ENCODE measurements around the gene EEF1A2.

DNA sequence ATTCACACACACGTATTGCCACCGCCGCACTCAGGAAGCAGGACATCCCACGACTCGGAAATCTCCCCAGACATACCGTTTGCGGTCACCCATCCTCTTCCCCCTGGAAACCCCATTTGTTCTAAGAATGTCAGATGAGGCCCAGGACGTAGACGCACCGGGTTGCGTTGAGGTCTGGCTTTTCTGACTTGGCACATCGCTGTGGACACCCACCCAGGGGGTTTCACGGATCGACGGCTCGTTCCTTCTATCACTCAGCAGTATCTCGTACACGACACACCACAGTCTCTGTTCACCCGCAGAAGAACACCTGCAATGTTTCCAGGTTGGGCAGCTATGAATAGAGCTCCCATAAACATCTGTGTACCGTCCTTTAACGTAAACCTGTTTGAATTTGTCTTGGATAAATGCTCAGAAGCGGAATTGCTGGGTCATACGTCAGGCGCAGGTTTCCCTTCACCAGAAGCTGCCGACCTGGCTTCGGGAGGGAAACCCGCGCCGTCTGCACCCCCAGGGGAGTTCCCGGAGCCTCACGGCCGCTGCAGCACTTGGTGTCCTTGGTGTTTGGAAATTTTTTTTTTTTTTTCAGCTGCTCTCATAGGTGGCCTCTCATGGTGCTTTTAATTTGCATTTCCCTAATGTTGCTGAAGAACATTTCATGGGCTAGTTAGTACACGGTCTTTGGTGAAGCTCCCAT, 9.3 kb upstream of the EEF1A2 start:
- TF ChIP-seq, protein P1, sequence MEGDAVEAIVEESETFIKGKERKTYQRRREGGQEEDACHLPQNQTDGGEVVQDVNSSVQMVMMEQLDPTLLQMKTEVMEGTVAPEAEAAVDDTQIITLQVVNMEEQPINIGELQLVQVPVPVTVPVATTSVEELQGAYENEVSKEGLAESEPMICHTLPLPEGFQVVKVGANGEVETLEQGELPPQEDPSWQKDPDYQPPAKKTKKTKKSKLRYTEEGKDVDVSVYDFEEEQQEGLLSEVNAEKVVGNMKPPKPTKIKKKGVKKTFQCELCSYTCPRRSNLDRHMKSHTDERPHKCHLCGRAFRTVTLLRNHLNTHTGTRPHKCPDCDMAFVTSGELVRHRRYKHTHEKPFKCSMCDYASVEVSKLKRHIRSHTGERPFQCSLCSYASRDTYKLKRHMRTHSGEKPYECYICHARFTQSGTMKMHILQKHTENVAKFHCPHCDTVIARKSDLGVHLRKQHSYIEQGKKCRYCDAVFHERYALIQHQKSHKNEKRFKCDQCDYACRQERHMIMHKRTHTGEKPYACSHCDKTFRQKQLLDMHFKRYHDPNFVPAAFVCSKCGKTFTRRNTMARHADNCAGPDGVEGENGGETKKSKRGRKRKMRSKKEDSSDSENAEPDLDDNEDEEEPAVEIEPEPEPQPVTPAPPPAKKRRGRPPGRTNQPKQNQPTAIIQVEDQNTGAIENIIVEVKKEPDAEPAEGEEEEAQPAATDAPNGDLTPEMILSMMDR (conservative IDR thresholded peaks at IDR 0.05; ENCODE audit: low read depth in 2 of 2) = no peak
- TF ChIP-seq EZH2phosphoT487 (IDR thresholded peaks at IDR 0.05; ENCODE audit: unreplicated experiment) (no peak), EZH2 (IDR thresholded peaks at IDR 0.05; ENCODE audit: low read depth, unreplicated experiment) (no peak)

Data from GM23338 (cell line).